Activated naive CD4-positive, alpha-beta T cell treated with anti-CD3 and anti-CD28 coated beads for 36 hours (primary cell): ENCODE results near the gene RHBDL1. TPM values are rescaled to one million over a fixed set of nuclear protein-coding genes. Genes with fewer than 3 reads are reported as not detected.

Experiments used
- CTCF ChIA-PET: fragments of 350-600 bp; sonication (Branson Sonifier 250); formaldehyde crosslinking; loops from one replicate; lab custom pipeline; 2021; ENCODE audit warnings: antibody characterized with exemption; lab: Charles Lee
- DNase-seq: peaks from one replicate; pipeline ENCODE4 v3.0.0-alpha.2; 2020
- H3K27ac Mint-ChIP-seq: one replicate; pipeline ENCODE4 v1.8.0; 2021; ENCODE audit warnings: mild to moderate bottlenecking, mixed read lengths
- H3K27me3 Mint-ChIP-seq: one replicate; pipeline ENCODE4 v1.8.0; 2021; ENCODE audit warnings: low read depth, mixed read lengths
- H3K36me3 Mint-ChIP-seq: one replicate; pipeline ENCODE4 v1.8.0; 2021; ENCODE audit warnings: low read depth, mixed read lengths
- H3K4me1 Mint-ChIP-seq: one replicate; pipeline ENCODE4 v1.8.0; 2021; ENCODE audit warnings: low read depth, mixed read lengths
- H3K4me3 Mint-ChIP-seq: one replicate; pipeline ENCODE4 v1.8.0; 2021; ENCODE audit warnings: mild to moderate bottlenecking, moderate library complexity, mixed read lengths
- H3K9me3 Mint-ChIP-seq: one replicate; pipeline ENCODE4 v1.8.0; 2021; ENCODE audit warnings: mixed read lengths
- intact Hi-C: fragments of 100-400 bp; cut with micrococcal nuclease; formaldehyde crosslinking; loops from one replicate; pipeline ENCODE4 v1.15.1; 2023
- total RNA-seq, 2 experiments: library from RNA; stranded (reverse); gene quantifications; one replicate each; pipeline ENCODE4 v1.2.3, GENCODE V29; 2021

The RHBDL1 gene
- total RNA-seq, 2 experiments from 2014 or later, result 0.60 to 0.94 TPM

DNA sequence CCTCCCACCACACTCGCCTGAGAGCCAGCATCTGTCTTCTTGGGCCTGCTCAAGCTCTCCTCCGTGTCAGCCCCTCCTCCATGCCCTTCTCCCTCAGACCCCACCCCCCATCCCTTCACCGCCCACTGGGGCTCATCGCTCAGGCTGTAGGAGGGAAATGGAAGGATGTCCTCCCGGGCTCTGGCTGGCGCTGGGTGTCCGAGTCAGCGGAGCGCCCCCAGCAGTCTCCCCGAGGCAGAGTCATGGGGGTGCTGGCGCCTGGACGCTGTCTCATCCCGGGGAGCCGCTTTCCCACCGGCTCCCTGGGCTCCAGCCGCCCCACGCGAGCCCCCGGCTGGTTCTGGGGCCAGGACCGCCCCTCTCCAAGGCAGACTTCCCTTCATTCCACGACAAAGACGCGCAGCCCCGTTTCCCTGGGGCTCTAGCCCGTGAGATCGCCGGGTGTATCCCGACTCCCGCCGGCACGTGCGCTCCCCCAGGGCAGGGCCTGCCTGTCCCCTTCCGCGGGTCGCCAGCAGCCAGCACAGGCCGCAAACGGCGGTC lies 45.0 kb downstream of the RHBDL1 start:
- Mint-ChIP-seq H3K9me3 (no peaks in the 10 kb centered on the region), H3K27me3 (peaks cover 2% of the 10 kb centered on the region), H3K4me3 (peak overlapping the region; percentile 82), H3K4me1 (peaks cover 17% of the 10 kb centered on the region), H3K36me3 (no peaks in the 10 kb centered on the region), H3K27ac (peak overlapping the region; percentile 69)
- CTCF ChIA-PET, result interaction anchor here (0.7 to 3.7 kb wide), 8 partner anchors 9 to 122 kb away, joined by 3 to 25 read pairs (median 4); partner anchors contain the start of gene CIAO3
- peak; percentile 73 for DNase-seq
- intact Hi-C loops, result loop anchor here (2.0 to 5.0 kb wide), 2 partner anchors 20 to 38 kb away; partner anchors contain the start of genes CIAO3, JMJD8 and STUB1

DNA sequence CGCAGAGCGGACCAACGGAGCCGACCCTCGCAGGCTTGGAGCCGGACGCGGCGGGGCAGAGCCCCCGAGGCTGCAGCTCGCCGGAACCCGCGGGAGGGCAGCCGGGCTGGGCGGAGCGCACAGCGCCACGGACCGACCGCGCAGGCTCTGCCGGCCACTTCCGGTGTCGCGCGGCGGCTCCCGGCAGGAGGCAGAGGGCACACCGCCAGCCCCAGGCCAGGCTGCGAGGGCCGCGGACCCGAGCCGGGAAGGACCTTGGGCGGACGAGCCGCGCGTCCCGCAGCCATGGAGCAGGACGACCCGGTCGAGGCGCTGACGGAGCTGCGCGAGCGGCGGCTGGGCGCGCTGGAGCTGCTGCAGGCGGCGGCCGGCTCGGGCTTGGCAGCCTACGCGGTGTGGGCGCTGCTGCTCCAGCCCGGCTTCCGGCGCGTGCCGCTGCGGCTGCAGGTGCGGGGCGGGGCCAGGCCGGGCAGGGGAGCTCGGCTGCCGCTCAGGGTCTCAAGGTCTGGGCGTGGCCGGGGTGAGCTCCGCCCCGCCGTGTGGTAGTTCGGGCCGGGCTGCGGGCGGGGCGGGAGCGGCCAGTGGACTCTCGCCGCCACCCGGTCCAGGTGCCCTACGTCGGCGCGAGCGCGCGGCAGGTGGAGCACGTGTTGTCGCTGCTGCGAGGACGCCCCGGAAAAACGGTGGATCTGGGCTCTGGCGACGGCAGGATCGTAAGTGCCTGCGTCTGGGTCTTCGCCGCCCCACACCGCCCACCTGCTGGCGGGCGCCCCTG lies 45.7 kb downstream of the RHBDL1 start, which contains the start of gene ANTKMT:
Gene ANTKMT, plus strand, starts transcription at position 157 of the 775 bp plus-strand sequence. Its CDS starts 129 bp downstream, at position 286.
- intact Hi-C loops, result loop anchor here (2.0 to 5.0 kb wide), 2 partner anchors 20 to 39 kb away; partner anchors contain the start of genes CIAO3, JMJD8 and STUB1

DNA sequence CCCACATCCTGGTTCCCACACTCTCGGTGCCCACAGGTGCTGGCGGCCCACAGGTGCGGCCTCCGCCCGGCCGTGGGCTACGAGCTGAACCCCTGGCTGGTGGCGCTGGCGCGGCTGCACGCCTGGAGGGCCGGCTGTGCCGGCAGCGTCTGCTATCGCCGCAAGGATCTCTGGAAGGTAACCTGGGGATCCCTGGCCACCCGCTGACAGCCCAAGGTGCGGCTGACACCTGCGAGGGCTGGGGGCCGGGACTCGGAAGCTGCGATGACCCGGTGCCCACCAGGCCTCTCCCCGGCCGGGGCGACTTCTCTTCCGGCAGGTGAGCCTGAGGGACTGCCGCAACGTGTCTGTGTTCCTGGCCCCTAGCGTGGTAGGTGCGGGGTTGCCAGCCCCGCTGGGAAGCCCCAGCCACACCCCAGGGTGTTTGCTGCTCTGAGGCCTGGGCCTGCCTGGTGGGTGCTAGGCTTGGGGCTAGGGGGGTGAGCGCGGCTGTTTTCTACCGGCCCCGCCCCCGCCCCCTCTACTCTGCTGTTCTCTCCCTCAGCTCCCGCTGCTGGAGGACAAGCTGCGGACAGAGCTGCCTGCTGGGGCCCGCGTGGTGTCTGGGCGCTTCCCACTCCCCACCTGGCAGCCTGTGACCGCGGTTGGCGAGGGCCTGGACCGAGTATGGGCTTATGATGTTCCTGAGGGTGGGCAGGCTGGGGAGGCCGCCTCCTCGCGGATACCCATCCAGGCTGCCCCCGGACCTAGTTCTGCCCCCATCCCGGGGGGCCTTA lies 46.5 kb downstream of the RHBDL1 start:
- H3K9me3 Mint-ChIP-seq, result no peaks in the 10 kb centered on the region
- peak overlapping the region; percentile 49 for H3K4me3 Mint-ChIP-seq
- DNase-seq, result no peak
- peaks cover 17% of the 10 kb centered on the region for H3K4me1 Mint-ChIP-seq
- no peaks in the 10 kb centered on the region for H3K36me3 Mint-ChIP-seq
- no peaks in the 10 kb centered on the region for H3K27me3 Mint-ChIP-seq
- CTCF ChIA-PET, result interaction anchor here (1.0 to 3.7 kb wide), 3 partner anchors 10 to 19 kb away, joined by 3 to 25 read pairs (median 13); partner anchors contain the start of gene CIAO3
- intact Hi-C loops, result loop anchor here (2.0 to 5.0 kb wide), 2 partner anchors 19 to 40 kb away; partner anchors contain the start of genes CIAO3, JMJD8 and STUB1
- no peak overlapping the region for H3K27ac Mint-ChIP-seq

More for the DNA sequence above, 45.7 kb downstream of the RHBDL1 start, which contains the start of gene ANTKMT:
- DNase-seq, result peak; percentile 76
- Mint-ChIP-seq H3K27me3 (no peaks in the 10 kb centered on the region), H3K4me3 (peak within 1 kb of the TSS; percentile 82), H3K4me1 (peaks cover 17% of the 10 kb centered on the region), H3K27ac (peak within 1 kb of the TSS; percentile 69), H3K36me3 (no peaks in the 10 kb centered on the region), H3K9me3 (no peaks in the 10 kb centered on the region)
- CTCF ChIA-PET, result interaction anchor here (0.7 to 3.7 kb wide), 3 partner anchors 9 to 123 kb away, joined by 3 to 25 read pairs (median 13); partner anchors contain the start of gene CIAO3

DNA sequence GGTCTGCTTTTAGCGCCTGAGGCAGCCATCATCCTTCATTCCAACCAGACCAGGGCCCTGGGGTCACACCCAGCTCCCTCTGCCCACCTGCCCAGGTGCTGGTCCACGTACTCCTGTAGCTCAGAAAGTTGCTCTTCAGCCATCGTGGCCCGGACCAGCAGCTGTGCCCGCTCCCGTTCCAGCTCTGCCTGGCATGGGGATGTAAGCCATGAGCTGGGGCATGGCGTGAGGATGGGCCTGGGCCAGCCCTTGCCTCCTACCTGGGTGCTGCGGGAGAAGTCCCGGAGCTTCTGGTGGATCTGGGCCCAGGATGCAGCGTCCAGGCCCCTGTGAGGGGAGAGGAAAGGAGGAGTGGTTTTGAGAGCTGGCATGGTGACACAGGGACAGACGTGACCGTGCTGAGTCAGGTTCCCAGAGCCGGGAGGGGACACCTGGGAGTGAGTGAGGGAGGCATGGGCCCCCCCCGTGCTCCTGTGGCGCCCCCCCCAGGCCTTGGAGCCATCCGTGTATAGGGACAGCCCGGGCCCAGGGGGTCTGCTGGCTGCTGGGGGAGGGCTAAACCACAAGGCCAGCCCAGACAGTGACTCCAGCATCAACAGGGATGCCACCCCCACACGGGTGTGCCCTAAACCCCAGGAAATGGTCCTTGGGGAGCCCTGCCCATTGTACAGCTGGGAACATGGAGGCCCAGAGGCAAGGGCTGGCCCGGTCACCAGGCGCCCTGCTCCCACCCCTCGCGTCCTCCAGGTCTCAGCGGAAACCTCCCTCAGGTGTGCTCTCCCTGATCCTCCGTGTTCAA lies 47.6 kb downstream of the RHBDL1 start:
- CTCF ChIA-PET, result interaction anchor here (1.0 to 3.7 kb wide), 3 partner anchors 11 to 18 kb away, joined by 3 to 25 read pairs (median 5); partner anchors contain the start of gene CIAO3
- H3K4me3 Mint-ChIP-seq, result peak overlapping the region; percentile 49
- no peak overlapping the region for H3K27ac Mint-ChIP-seq
- DNase-seq, result no peak
- H3K9me3 Mint-ChIP-seq, result no peaks in the 10 kb centered on the region
- H3K4me1 Mint-ChIP-seq, result peaks cover 17% of the 10 kb centered on the region
- H3K36me3 Mint-ChIP-seq, result no peaks in the 10 kb centered on the region
- H3K27me3 Mint-ChIP-seq, result no peaks in the 10 kb centered on the region
- intact Hi-C loops, result loop anchor here (5.0 kb wide), 1 partner anchor 41 kb away; the partner anchor contains the start of genes JMJD8 and STUB1

DNA sequence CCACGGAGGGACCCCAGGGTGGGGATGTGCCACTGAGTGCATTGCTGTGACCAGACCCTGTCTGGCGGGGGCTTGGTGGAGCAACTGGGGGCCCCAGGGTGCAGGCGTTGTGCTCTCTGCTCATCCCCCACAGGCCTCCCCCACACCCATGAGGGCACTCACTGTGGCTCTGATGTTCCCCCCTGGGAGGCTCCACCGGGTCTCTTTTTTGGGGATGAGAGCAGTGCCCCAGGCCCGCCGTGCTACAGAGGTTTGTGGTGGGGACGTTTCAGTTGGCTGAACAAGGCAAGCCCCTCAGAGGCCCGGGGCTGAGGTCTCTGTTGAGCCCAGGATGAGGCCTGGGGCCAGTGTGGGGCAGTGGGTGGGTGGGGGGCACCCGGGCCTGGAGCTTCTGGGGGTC lies 48.2 kb downstream of the RHBDL1 start:
- CTCF ChIA-PET, result interaction anchor here (1.6 kb wide), 1 partner anchor 11 kb away, joined by 5 read pairs; no protein-coding TSS in a partner anchor
- no peaks in the 10 kb centered on the region for H3K9me3 Mint-ChIP-seq
- H3K27me3 Mint-ChIP-seq, result no peaks in the 10 kb centered on the region
- peaks cover 17% of the 10 kb centered on the region for H3K4me1 Mint-ChIP-seq
- no peaks in the 10 kb centered on the region for H3K36me3 Mint-ChIP-seq
- no peak overlapping the region for H3K4me3 Mint-ChIP-seq
- no peak for DNase-seq
- H3K27ac Mint-ChIP-seq, result no peak overlapping the region
- intact Hi-C loops, result loop anchor here (5.0 kb wide), 1 partner anchor 41 kb away; the partner anchor contains the start of genes JMJD8 and STUB1

DNA sequence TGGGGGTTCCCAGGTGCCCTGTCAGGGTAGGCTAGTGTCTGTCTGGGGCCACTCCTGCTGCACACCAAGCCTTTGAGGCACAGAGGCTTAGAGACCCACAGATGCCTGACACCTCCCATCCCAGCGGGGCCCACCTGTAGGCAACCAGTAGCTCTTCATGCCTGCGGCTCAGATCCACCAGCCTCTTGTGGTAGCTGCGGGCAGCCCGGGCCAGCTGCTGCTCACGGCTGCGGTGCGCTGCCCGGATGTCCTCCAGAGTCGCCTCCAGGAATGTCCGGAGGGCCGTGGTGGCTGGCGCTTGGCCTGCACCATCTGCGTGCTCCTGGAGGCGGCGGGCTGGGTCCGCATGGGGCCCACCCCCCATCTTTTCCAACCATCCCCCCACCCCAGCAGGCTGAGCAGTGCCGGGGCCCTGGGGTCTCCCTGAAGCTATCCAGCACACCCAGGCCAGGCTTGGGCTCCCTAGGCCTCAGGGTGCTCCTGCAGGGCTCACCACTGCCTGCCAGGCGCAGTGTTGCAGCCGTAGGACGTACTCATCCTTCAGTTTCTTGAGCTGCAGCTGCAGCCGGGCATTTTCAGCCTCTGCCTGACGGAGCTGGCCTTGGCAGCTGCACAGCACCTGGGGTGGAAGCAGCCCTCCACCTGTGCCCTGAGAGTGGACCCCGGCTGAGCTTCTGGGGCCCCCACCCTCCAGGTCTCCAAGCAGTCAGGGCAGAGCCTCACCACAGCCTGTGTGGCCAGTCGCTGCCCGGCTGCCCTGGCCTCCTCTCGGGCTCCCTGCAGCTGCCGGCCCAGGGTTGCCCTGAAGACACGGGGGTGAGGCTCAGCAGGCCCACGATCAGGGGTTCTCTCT lies 48.9 kb downstream of the RHBDL1 start:
- intact Hi-C loops, result loop anchor here (5.0 kb wide), 1 partner anchor 42 kb away; the partner anchor contains the start of genes JMJD8 and STUB1
- CTCF ChIA-PET, result interaction anchor here (0.5 to 2.5 kb wide), 5 partner anchors 8 to 596 kb away, joined by 3 to 14 read pairs (median 5); partner anchors contain the start of gene CIAO3
- H3K27me3 Mint-ChIP-seq, result no peaks in the 10 kb centered on the region
- no peak overlapping the region for H3K27ac Mint-ChIP-seq
- no peak overlapping the region for H3K4me3 Mint-ChIP-seq
- H3K4me1 Mint-ChIP-seq, result peaks cover 13% of the 10 kb centered on the region
- DNase-seq, result no peak
- H3K36me3 Mint-ChIP-seq, result no peaks in the 10 kb centered on the region
- H3K9me3 Mint-ChIP-seq, result no peaks in the 10 kb centered on the region

DNA sequence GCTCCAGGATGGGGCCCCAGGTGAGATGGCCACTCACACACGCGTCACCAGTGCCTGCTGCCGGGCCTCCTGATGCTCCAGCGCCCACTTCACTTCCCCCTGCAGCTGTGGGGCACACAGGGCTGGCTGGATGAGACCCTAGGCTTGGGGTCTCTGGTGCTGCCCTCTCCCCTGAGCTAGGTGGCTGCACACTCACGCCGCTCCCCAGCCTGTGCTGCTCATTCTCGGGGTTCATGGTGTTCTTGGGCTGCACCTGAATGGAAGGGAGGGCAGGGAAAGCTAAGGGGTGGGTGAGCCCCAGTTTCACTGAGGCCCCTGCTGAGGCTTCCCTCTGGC lies 49.5 kb downstream of the RHBDL1 start:
- Mint-ChIP-seq H3K27me3 (no peaks in the 10 kb centered on the region), H3K4me3 (no peak overlapping the region), H3K4me1 (peaks cover 8% of the 10 kb centered on the region), H3K36me3 (no peaks in the 10 kb centered on the region), H3K9me3 (no peaks in the 10 kb centered on the region), H3K27ac (no peak overlapping the region)
- DNase-seq, result no peak
- intact Hi-C loops, result no loop called here
- CTCF ChIA-PET, result interaction anchor here (0.5 to 2.5 kb wide), 4 partner anchors 10 to 596 kb away, joined by 3 to 14 read pairs (median 6); partner anchors contain the start of gene CIAO3

DNA sequence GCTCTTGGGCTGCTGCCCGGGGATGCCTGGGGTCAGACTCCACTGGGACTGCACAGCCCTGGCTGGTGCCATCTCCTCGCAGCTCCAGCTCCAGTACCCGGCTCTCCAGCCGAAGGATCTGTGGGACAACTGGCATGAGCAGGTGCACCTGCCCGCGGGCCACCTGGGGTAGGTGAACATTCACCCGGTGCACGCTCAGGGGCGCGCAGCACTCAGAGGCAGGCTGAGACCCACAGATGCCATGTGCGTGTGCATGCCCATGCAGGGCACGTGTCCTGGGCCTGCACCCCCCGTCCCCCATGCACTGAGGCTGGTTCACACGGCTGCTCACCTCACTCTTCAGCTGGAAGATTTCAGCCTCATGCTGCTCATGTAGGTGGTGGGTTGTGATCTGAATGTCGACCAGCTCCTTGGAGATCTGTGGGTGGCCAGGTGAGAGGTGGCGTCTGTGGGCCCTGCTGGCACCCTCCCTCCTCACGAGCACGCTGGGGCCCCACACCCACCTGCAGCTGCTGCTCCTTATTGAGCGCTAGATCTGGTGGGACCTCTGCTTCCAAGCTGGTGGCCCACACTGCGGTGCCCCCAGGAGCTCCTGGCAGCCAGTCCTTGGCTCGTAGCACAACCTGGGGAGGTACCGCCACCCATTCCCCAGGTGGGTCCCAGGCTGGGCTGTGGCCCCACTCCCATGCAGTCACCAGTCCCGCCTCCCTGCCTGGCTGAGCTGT lies 50.2 kb downstream of the RHBDL1 start:
- Mint-ChIP-seq H3K9me3 (no peaks in the 10 kb centered on the region), H3K4me1 (peaks cover 4% of the 10 kb centered on the region), H3K36me3 (no peaks in the 10 kb centered on the region), H3K27ac (no peak overlapping the region), H3K27me3 (no peaks in the 10 kb centered on the region), H3K4me3 (peak overlapping the region; percentile 12)
- no peak for DNase-seq
- intact Hi-C loops, result no loop called here
- CTCF ChIA-PET, result interaction anchor here (0.8 to 2.5 kb wide), 3 partner anchors 9 to 16 kb away, joined by 3 to 14 read pairs (median 6); partner anchors contain the start of gene CIAO3

DNA sequence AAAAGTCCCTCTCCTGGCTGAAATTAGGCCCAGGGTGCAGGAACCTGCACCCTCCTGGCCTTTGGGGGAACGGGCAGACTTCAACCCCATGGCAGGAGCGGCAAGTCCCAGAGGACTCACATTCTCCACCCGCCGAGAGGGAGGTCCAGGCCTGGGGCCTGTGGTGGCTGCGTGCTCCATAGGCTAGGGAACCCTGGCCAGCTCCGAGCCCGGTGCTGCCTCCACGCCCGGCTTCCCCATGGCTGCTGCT lies 50.6 kb downstream of the RHBDL1 start:
- intact Hi-C loops, result no loop called here
- H3K27ac Mint-ChIP-seq, result no peak overlapping the region

More for the DNA sequence above, 50.6 kb downstream of the RHBDL1 start:
- no peaks in the 10 kb centered on the region for H3K9me3 Mint-ChIP-seq
- no peaks in the 10 kb centered on the region for H3K27me3 Mint-ChIP-seq
- no peaks in the 10 kb centered on the region for H3K36me3 Mint-ChIP-seq
- peak overlapping the region; percentile 64 for H3K4me3 Mint-ChIP-seq
- peaks cover 4% of the 10 kb centered on the region for H3K4me1 Mint-ChIP-seq
- DNase-seq, result no peak
- CTCF ChIA-PET, result interaction anchor here (0.8 to 2.5 kb wide), 3 partner anchors 10 to 16 kb away, joined by 3 to 14 read pairs (median 3); no protein-coding TSS in a partner anchor
